M059J (cell line): ENCODE measurements around the gene RPS14. TPM values are rescaled to one million over a fixed set of nuclear protein-coding genes. Genes with fewer than 3 reads are reported as not detected.

Source experiments
- DNase-seq: peaks from one replicate; pipeline ENCODE4 v3.0.0-alpha.2; 2012; ENCODE audit warnings: low read depth
- total RNA-seq: library from RNA; depleted of rRNA; stranded (reverse); fragments of >200 nt; shearing (Covaris generic); gene quantifications from 2 replicates; pipeline ENCODE4 v1.2.3, GENCODE V29; 2014; rRNA removed

RPS14 gene
- total RNA-seq, 1 experiment from 2014 or later, result 1,643 TPM

GRCh38 chr5:150400316-150401075 is 49.0 kb downstream of the RPS14 start:
- DNase-seq, result no peak

DNA sequence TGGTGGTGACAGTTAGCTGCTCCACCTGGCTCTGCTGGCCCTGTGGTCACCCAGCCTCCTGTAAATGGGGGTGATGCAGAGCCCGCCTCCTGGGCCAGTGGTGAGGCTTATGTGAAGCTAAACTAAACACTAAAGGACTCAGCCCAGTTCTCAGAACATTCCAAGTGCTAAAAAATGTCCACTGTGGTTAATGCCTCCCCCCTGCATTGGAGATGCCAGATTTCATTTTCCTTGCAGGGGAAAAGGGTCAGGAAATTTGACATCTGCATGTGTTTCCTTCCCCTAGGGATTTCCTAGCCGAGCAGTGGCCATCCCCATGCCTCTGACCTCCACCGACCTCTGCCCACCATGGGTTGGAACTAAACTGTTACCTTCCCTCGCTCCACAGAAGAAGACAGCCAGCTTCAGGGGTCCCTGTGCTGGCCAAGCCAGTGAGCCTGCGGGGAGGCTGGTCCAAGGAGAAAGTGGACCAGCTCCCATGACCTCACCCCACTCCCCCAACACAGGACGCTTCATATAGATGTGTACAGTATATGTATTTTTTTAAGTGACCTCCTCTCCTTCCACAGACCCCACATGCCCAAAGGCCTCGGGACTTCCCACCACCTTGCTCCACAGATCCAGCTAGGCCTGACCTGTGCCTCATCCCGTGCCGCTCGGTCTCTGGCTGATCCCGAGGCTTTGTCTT is 49.9 kb downstream of the RPS14 start:
- DNase-seq, result peak; percentile 39

- no peak for DNase-seq
These were observed 50.6 kb downstream of the RPS14 start for GRCh38 chr5:150398722-150399523.

GRCh38 chr5:150397782-150398721 is 51.5 kb downstream of the RPS14 start:
- no peak for DNase-seq

DNA sequence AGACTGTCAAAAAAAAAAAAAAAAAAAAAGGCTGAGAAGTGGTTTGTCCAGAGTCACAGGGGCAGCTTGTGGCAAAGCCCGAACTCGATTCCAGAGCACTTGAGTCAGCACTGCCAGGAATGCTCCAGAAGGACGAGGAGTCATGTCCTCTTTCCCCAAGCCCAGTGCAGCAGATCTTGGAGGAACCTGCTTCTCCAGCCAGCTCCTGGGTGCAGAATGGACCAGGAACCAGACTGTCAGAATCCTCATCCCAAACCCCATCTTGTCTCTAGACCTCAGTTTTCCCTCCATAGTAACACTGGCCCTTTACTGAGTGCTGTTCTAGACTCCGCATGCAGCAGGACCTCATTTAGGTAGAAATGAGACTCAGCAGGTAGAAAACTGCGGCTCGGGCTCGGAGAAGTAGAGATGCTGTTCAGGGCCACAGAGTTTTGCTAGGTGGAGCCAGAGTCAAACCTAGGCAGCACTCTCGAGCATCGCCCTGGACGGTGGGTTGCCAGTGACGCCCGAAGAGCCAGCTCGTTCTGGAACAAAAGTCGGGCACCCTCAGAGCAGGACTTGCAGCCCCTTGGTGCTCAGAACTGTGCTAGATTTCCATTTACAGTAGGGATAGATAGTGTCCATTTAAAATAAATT is 52.3 kb downstream of the RPS14 start:
- DNase-seq, result peak; percentile 40

DNA sequence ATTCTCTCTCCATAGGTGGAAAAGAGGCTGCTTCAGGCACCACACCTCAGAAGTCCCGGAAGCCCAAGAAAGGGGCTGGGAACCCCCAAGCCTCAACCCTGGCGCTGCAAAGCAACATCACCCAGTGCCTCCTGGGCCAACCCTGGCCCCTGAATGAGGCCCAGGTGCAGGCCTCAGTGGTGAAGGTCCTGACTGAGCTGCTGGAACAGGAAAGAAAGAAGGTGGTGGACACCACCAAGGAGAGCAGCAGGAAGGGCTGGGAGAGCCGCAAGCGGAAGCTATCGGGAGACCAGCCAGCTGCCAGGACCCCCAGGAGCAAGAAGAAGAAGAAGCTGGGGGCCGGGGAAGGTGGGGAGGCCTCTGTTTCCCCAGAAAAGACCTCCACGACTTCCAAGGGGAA is 53.3 kb downstream of the RPS14 start:
- DNase-seq, result no peak

GRCh38 chr5:150395688-150395975 is 53.9 kb downstream of the RPS14 start:
- DNase-seq, result no peak

DNA sequence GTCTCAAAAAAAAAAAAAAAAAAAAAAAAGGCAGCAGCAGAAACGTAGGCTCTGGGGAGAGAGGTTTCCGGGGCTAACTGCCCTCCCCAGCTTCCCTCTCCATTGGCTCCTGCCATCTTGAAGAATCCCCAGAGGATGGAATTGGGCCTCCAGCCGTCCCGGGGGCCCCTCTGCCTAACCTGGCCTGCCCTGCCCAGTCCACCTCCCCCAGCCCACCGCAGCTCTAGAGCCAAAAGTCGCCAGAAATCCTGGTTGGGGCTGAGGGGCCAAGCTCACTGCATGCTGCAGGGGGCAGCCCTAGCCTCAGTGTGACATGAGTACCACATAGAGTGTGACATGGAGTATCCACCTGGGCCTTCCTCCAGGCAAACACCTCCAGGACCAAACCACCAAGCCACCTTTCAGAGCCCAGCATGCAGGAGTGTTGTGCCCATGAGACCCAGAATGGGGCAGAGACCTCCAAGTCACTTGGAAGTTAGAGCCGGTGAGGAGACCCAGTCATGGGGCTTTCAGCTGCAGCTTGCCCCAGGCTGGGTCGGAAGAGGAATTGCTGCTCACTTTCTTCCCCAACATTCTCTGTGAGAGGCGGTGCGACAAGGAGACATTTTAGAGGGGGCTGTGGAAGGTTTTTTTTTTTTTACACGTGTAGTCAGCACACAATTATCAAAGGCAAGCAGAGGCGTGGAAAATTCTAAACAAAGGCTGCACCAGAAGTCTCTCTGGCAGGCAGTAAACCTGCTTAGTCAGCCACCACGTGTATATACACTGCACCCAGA is 54.4 kb downstream of the RPS14 start:
- no peak for DNase-seq

- DNase-seq, result peak; percentile 91
These were observed 55.4 kb downstream of the RPS14 start for GRCh38 chr5:150394131-150394530.

GRCh38 chr5:150393096-150393645 is 56.4 kb downstream of the RPS14 start:
- peak; percentile 32 for DNase-seq

DNA sequence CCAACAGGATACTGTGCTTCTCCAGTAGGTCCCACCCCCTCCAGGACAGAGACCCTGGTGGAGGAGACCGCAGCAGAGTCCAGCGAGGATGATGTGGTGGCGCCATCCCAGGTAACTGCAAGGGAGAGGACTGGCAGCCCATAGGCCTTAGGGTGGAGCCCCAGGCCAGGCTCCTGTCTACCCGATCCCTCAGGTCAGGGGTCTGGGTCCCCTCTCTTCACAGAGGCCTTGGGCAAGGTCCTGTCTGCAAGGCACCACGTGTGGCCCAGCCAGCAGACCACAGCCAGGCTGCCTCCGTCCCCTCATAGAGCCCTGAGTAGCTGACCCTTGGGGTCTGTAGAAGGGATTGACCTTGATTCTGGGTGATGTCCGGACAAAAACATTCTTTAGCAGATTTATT is 56.9 kb downstream of the RPS14 start:
- DNase-seq, result no peak

Other genes with a start within 250 kb of the RPS14 start
- 0.17 and 1.0 TPM in 2 replicates for gene CAMK2A, start 160.0 kb downstream of the RPS14 start, total RNA-seq
- 32.7 and 51.2 TPM in 2 replicates for gene ARSI, start 146.8 kb downstream of the RPS14 start, total RNA-seq
- gene TCOF1, start 92.0 kb downstream of the RPS14 start, total RNA-seq, result 21.4 and 33.7 TPM in 2 replicates
- gene CD74, start 36.8 kb downstream of the RPS14 start, total RNA-seq, result 1.8 and 6.0 TPM in 2 replicates
- gene NDST1, start 58.4 kb upstream of the RPS14 start, total RNA-seq, result 24.3 and 44.2 TPM in 2 replicates
- 3.1 and 5.6 TPM in 2 replicates for gene SYNPO, start 190.9 kb upstream of the RPS14 start, total RNA-seq
- 0.25 and 0.34 TPM in 2 replicates for gene MYOZ3, start 211.5 kb upstream of the RPS14 start, total RNA-seq